ENCODE results near the gene LYPLA2. TPM values are rescaled to one million over a fixed set of nuclear protein-coding genes. Genes with fewer than 3 reads are reported as not detected.

Gene LYPLA2
- total RNA-seq, 1 donor from 2014 or later, result 20.7 TPM

DNA sequence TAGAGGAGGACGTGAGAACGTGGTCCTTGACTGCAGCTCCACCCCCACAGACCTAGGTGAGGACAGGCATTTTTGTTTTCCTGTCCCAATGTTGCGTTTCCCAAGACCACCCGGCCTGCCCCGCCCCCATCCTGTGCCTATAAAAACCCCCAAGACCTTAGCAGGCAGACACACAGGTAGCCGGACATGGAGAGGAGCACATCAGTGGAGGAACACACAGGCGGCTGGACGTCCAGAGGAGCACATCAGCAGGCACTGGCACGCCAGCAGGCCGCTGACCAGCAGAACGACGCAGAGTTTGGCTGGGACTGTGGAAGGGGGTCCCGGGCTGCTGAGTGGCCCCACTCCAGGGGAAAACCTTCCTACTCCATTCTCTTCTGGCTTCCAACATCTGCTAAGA is 47.0 kb downstream of the LYPLA2 start:
- no peak for DNase-seq

DNA sequence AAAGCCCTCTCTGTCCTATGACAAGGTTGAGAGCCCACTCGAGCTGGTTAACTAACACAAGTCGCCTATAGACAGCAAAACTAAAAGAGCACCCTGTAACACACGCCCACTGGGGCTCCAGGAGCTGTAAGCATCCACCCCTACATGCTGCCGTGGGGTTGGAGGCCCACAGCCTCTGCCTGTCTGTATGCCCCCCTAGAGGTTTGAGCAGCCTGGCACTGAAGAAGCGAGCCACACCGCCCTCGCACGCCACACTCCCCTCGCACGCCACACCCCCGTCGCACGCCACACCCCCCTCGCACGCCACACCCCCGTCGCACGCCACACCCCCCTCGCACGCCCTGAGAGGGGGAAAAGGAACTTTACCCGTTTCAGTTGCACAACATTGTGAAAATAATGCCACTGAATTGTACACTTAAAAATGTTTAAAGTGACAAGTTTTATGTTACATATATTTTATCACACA is 47.5 kb downstream of the LYPLA2 start:
- peak; percentile 7 for DNase-seq

DNA sequence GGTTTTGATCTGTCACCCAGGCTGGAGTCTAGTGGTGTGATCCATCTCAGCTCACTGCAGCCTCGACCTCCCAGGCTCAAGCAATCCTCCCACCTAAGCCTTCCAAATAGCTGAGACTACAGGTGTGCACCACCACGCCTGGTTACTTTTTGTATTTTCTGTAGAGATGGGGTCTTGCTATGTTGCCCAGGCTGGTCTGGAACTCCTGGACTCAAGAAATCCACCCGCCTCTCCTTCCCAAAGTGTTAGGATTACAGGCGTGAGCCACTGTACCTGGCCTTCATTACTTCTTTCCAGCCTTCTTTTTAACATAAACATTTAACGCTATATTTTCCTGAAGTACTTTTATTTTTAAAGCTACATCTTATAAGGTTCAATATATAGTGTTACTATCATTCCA is 52.7 kb downstream of the LYPLA2 start:
- DNase-seq, result no peak

Other genes starting within 250 kb of the LYPLA2 start
- 30.3 TPM for gene ID3, start 231.6 kb upstream of the LYPLA2 start, total RNA-seq
- gene RPL11, start 99.3 kb upstream of the LYPLA2 start, total RNA-seq, result 852 TPM
- gene ELOA, start 47.7 kb upstream of the LYPLA2 start, total RNA-seq, result 23.7 TPM
- gene PITHD1, start 12.7 kb upstream of the LYPLA2 start, total RNA-seq, result 57.9 TPM
- gene GALE, start 9.6 kb downstream of the LYPLA2 start, total RNA-seq, result 20.0 TPM
- 13.7 TPM for gene HMGCL, start 34.3 kb downstream of the LYPLA2 start, total RNA-seq
- gene FUCA1, start 77.1 kb downstream of the LYPLA2 start, total RNA-seq, result 19.0 TPM
- not detected for gene CNR2, start 122.2 kb downstream of the LYPLA2 start, total RNA-seq
- 98.7 TPM for gene PNRC2, start 168.7 kb downstream of the LYPLA2 start, total RNA-seq
- gene SRSF10, start 189.2 kb downstream of the LYPLA2 start, total RNA-seq, result 135 TPM

Measured in occipital lobe (tissue), 2 donors.